HG03064 (cell line): Measurements from ENCODE around the gene MTG1.
"Not testable (repeated sequence)": the region's sequence is repeated elsewhere in the genome, so short reads cannot be mapped to it uniquely, and the experiment has no call there.

ENCODE experiments used
- ATAC-seq: cut with Tn5 transposase; IDR thresholded peaks from one replicate; pipeline ENCODE4 v1.9.1; 2021; ENCODE audit warnings: low read depth; ENCODE audit not compliant: unreplicated experiment

The MTG1 gene

DNA sequence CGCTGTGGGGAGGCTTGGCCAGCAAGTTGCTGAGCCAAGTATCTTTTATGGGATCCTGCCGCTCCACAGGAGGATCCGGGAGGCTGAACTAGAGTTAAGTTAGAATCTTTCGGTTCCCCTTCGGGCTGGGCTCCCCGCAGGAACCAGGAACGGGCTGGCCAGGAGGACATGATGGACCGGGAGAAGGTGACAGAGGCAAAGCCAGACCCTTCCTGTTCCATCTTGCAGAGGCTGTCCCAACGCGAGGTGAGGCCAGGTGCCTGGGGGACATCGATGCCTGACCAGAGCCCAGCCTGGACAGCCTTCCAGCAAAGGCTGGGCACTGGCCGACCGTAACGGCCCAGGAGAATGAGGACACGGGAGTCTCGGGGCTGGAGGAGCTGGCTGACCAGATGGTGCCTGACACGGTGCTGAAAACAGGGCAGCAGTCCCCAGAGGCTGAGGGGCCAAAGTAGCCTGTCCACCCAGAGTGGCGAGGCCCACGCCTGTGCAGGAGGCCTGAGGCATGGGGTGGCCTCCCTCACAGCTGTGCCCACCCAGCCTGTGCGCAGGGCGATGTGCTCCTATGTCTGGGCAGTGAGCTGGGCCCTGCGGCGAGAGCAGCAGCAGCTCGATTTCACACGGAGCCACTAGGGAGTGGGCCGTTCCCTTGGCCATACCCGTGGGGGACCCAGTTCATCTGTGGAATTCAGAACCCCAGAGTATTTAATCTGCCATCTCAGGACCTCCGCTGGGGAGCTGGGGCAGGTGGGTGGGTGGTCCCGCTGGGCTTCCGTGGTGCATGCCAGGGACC, 16.7 kb upstream of the MTG1 start:
- ATAC-seq: no peak

DNA sequence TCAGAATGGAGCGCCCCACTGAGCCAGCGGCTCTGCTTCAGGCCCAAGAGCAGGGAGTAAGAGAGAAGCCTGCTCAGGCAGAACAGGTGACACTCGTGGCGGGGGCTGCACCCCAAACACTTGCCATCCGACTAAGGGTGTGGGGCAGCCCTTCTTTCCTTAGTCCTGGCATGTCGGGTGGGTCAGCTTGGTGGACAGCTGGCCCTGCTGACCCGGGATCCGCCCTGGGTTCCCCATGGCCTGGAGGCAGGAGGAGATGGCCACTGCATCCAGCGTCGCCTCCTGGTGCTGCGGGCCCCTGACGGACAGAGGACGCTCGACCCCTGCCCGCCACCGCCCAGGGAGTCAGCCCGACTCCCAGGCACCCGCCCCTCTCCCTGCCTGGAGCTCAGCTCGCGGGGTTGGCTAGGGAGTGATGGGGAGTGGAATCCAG, 16.1 kb upstream of the MTG1 start:
- ATAC-seq: no peak

- peak; percentile 40 for ATAC-seq
Measured at GRCh38 chr10:133378251-133379096, 15.5 kb upstream of the MTG1 start.

- no peak for ATAC-seq
Measured at GRCh38 chr10:133379152-133379800, 14.7 kb upstream of the MTG1 start, which contains the start of gene PAOX. TSS of gene PAOX (plus strand) at chr10:133379262. CDS start at chr10:133379317, 55 bp downstream.

- no peak for ATAC-seq
Measured at GRCh38 chr10:133379801-133380666, 13.9 kb upstream of the MTG1 start.

- no peak for ATAC-seq
Measured at GRCh38 chr10:133381036-133381435, 12.9 kb upstream of the MTG1 start.

DNA sequence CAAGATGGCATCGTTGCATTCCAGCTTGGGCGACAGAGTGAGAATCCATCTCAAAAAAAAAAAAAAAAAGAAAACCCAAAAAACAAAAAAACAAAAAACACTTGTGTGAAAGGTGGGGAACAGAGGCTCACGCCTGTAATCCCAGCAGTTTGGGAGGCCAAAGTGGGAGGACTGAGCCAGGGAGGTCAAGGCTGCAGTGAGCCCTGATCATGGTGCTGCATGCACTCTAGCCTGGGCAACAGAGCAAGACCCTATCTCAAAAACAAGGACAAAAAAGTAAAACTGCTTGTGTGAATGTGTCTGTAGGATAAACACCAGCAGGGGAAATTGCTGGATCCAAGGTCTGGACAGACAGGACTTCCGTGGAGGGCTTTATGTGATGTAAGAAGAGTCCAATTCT, 10.4 kb upstream of the MTG1 start:
- ATAC-seq: no peak

DNA sequence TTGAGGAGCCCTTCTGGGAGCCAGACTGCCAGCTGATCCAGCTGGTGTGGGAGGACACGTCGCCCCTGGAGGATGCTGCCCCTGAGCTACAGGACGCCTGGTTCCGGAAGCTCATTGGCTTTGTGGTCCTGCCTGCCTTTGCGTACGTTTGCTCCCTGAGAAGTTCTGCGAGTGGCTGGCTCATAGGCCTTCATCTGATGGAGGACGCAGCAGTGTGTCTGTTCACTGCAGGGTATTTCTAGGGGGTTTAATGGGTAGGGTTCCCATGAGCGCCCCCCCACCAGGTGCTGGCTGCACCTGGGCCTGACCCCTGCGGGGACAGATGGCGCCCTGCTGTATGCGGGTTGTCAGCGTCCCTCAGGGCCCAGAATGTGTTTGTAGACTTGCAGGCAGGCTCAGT, 9.9 kb upstream of the MTG1 start:
- ATAC-seq: no peak

GRCh38 chr10:133385214-133385613, 8.7 kb upstream of the MTG1 start:
- no peak for ATAC-seq

GRCh38 chr10:133386951-133387350, 7.0 kb upstream of the MTG1 start:
- not testable (repeated sequence) for ATAC-seq

GRCh38 chr10:133388236-133388972, 5.6 kb upstream of the MTG1 start:
- no peak for ATAC-seq

- ATAC-seq: peak; percentile 73
Measured at GRCh38 chr10:133388973-133389818, 4.8 kb upstream of the MTG1 start.

DNA sequence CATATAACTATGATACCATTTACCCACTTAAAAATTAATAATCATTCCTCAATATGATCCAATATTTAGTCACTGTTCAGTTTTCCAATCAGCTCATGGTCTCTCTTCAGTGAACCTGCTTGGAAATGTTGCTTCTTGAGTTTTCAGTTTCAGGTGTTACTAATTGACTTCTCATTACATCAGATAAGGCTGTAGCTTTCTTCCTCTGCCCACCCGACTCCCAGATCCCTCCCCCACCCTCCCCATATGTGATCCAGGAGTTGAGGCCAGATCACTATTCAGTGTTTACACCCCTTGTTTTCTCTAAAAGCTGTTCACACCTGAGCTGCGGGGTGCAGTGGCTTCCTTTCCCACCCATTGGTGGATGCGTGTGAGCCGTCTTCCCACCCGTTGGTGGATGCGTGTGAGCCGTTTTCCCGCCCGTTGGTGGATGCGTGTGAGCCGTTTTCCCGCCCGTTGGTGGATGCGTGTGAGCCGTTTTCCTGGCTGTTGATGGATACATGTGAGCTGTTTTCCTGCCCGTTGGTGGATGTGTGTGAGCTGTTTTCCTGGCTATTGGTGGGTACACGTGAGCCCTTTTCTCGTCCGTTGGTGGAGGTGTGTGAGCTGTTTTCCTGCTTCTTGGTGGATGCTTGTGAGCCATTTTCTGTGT, 3.2 kb upstream of the MTG1 start:
- ATAC-seq: no peak

GRCh38 chr10:133391249-133391635, 2.7 kb upstream of the MTG1 start:
- no peak for ATAC-seq

- no peak for ATAC-seq
Measured at GRCh38 chr10:133391761-133392518, 2.0 kb upstream of the MTG1 start.

DNA sequence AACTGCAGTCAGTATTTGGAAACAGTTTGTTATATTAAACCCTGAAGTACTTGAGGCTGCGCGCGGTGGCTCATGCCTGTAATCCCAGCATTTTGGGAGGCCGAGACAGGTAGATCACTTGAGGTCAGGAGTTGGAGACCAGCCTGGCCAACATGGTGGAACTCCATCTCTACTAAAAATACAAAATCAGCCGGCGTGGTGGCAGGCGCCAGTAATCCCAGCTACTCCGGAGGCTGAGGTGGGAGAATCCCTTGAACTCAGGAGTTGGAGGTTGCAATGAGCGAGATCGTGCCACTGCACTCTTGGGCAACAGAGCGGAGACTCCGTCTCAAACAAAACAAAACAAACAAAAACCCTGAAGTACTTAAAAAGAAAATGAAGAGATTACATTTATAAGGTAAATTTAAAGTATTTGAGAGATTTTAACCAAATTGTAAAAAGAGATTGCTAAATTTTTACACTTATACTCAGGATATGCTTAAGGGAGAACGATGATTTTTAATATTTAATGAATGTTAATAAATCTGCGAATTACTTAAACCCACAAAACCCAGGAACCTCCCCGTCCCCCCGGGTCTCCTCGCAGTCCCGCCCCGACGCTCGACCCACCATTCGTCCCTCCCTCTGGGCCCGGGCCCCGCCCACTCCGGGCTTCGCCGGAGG, 425 bp upstream of the MTG1 start:
- no peak for ATAC-seq

GRCh38 chr10:133394801-133395221, 854 bp downstream of the MTG1 start:
- ATAC-seq: no peak
